SU-DHL-6 (cell line): ENCODE data around the gene WDR35.

ENCODE experiments used
- H2AFZ ChIP-seq: fragments of 200-600 bp; sonication (generic); 2 replicates; pipeline ENCODE4 v1.6.1; 2014; ENCODE audit warnings: low read depth, mild to moderate bottlenecking, moderate library complexity, mixed read lengths, antibody characterized with exemption, low read length; ENCODE audit not compliant: severe bottlenecking
- H3F3A ChIP-seq: fragments of 200-600 bp; shearing (Covaris generic); 2 replicates; pipeline ENCODE4 v1.6.0; 2016; ENCODE audit warnings: antibody characterized with exemption, mild to moderate bottlenecking; ENCODE audit not compliant: insufficient read depth
- H3K27ac ChIP-seq: fragments of 200-600 bp; sonication (generic); 2 replicates; pipeline ENCODE4 v1.5.1; 2016; ENCODE audit warnings: low read depth, mild to moderate bottlenecking, low read length, moderate library complexity, mixed read lengths
- H3K27me3 ChIP-seq: fragments of 200-600 bp; sonication (generic), shearing (Covaris generic); 2 replicates; pipeline ENCODE4 v1.6.0; 2014; ENCODE audit warnings: mild to moderate bottlenecking, low read length
- H3K36me3 ChIP-seq: fragments of 200-600 bp; sonication (generic); 2 replicates; pipeline ENCODE4 v1.6.1; 2014; ENCODE audit warnings: mild to moderate bottlenecking, low read length, mixed read lengths
- H3K4me2 ChIP-seq: fragments of 300-600, 200-600 bp; shearing (Covaris generic), sonication (generic); 2 replicates; pipeline ENCODE4 v1.6.0; 2014; ENCODE audit warnings: low read length, low read depth, mild to moderate bottlenecking; ENCODE audit not compliant: poor library complexity, severe bottlenecking
- H3K4me3 ChIP-seq: fragments of 200-600 bp; sonication (generic); 2 replicates; pipeline ENCODE4 v1.5.1; 2014; ENCODE audit warnings: antibody characterized with exemption, low read length, mild to moderate bottlenecking, mixed read lengths; ENCODE audit not compliant: insufficient read depth, poor library complexity, severe bottlenecking
- H3K79me2 ChIP-seq: fragments of 200-600 bp; sonication (generic); 2 replicates; pipeline ENCODE4 v1.6.1; 2014; ENCODE audit warnings: mild to moderate bottlenecking, low read length, moderate library complexity; ENCODE audit not compliant: insufficient read depth
- H3K9ac ChIP-seq: fragments of 200-600 bp; sonication (generic); 2 replicates; pipeline ENCODE4 v1.7.0; 2014; ENCODE audit warnings: mild to moderate bottlenecking, low read length
- H3K9me2 ChIP-seq: fragments of 200-600 bp; sonication (generic); replicated peaks from 2 replicates; pipeline ENCODE4 v1.6.1; 2014; ENCODE audit warnings: low read length; ENCODE audit not compliant: insufficient read depth
- H3K9me3 ChIP-seq: fragments of 200-600 bp; sonication (generic); 2 replicates; pipeline ENCODE4 v1.6.1; 2014; ENCODE audit warnings: low read length, mixed read lengths; ENCODE audit not compliant: insufficient read depth
- H4K20me1 ChIP-seq: fragments of 200-600 bp; sonication (generic); 2 replicates; pipeline ENCODE4 v1.6.1; 2014; ENCODE audit warnings: low read depth, mild to moderate bottlenecking, antibody characterized with exemption, low read length, moderate library complexity, mixed read lengths
- CTCF ChIP-seq: fragments of 200-600 bp; sonication (generic); IDR thresholded peaks from one replicate; pipeline ENCODE4 v1.5.1; 2017; ENCODE audit warnings: antibody characterized with exemption, mild to moderate bottlenecking, low read length, moderate library complexity; ENCODE audit not compliant: insufficient read depth, poor library complexity, severe bottlenecking
- EZH2phosphoT487 ChIP-seq: fragments of 200-600 bp; sonication (generic), shearing (Covaris generic); conservative IDR thresholded peaks from 2 replicates; pipeline ENCODE4 v1.6.1; 2018; ENCODE audit warnings: mild to moderate bottlenecking, antibody characterized with exemption, low read length, moderate library complexity, mixed read lengths

WDR35 gene

DNA sequence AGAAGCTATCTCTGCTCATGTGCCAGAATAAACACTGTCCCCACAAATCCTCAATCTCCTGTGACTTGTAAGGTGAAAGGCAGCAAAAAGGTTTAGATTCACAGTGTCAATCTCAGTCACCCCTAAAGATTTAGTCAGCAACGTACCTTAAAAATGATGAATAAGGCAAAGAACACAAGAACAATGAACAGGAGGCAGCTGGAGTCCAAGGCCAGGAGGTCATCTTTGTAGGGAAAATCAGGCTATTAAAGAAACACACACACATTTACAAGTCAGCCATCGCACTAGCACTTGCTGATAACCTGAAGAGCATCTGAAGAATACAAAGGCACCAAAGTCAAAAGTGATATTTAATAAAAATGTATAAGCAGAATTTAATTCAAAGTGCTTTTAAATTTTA, 44.9 kb upstream of the WDR35 start:
- Histone ChIP-seq H3K9ac (no peak overlapping the region), H4K20me1 (no peaks in the 10 kb centered on the region), H3K9me3 (no peaks in the 10 kb centered on the region), H3K36me3 (peaks cover 28% of the 10 kb centered on the region), H3K4me3 (no peak overlapping the region), H3K27ac (no peak overlapping the region), H3K4me2 (no peak overlapping the region), H3K79me2 (no peaks in the 10 kb centered on the region), H3K27me3 (no peaks in the 10 kb centered on the region), H3F3A (no peaks in the 10 kb centered on the region), H3K9me2 (no peaks in the 10 kb centered on the region), H2AFZ (no peak overlapping the region)
- no peak for TF ChIP-seq CTCF
- no peak for TF ChIP-seq EZH2phosphoT487

GRCh38 chr2:20034218-20034617, 44.3 kb upstream of the WDR35 start:
- H3F3A ChIP-seq = no peaks in the 10 kb centered on the region
- H3K9me3 ChIP-seq = no peaks in the 10 kb centered on the region
- no peaks in the 10 kb centered on the region for H3K27me3 ChIP-seq
- H4K20me1 ChIP-seq = no peaks in the 10 kb centered on the region
- H3K27ac ChIP-seq = no peak overlapping the region
- no peaks in the 10 kb centered on the region for H3K79me2 ChIP-seq
- H2AFZ ChIP-seq = no peak overlapping the region
- peaks cover 29% of the 10 kb centered on the region for H3K36me3 ChIP-seq
- no peak overlapping the region for H3K4me2 ChIP-seq
- TF ChIP-seq EZH2phosphoT487 (no peak), CTCF (no peak)
- no peak overlapping the region for H3K4me3 ChIP-seq
- H3K9ac ChIP-seq = no peak overlapping the region
- H3K9me2 ChIP-seq = no peaks in the 10 kb centered on the region

DNA sequence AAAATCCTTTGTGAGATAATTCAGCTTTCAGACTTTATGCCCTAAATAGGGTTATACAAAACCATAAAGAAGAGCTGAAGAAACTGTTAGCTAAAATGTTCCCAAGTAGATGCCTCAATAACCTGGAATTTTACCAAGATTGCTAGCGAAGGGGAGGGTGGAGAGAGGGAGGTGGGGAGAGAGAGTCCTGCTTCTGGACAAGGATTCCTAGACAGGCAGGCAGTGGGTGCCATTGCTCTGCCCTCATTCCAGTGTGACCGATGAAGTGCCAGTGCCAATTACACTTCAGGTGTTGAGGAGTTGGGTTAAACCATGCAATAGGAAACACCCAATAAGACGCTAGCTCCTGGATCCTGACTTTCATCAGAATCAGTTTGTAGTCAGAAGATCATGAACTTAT, 43.4 kb upstream of the WDR35 start:
- peaks cover 29% of the 10 kb centered on the region for H3K36me3 ChIP-seq
- no peaks in the 10 kb centered on the region for H3K9me2 ChIP-seq
- no peak overlapping the region for H3K9ac ChIP-seq
- TF ChIP-seq EZH2phosphoT487 (no peak), CTCF (no peak)
- no peaks in the 10 kb centered on the region for H3K79me2 ChIP-seq
- H2AFZ ChIP-seq = no peak overlapping the region
- no peaks in the 10 kb centered on the region for H3F3A ChIP-seq
- no peaks in the 10 kb centered on the region for H3K27me3 ChIP-seq
- no peak overlapping the region for H3K4me3 ChIP-seq
- H3K9me3 ChIP-seq = no peaks in the 10 kb centered on the region
- H4K20me1 ChIP-seq = no peaks in the 10 kb centered on the region
- no peak overlapping the region for H3K4me2 ChIP-seq
- H3K27ac ChIP-seq = no peak overlapping the region

GRCh38 chr2:20030224-20030623, 40.3 kb upstream of the WDR35 start:
- Histone ChIP-seq H3K9ac (no peak overlapping the region), H3K36me3 (peaks cover 24% of the 10 kb centered on the region)

More at GRCh38 chr2:20030224-20030623, 40.3 kb upstream of the WDR35 start:
- TF ChIP-seq CTCF (no peak), EZH2phosphoT487 (no peak)
- no peaks in the 10 kb centered on the region for H4K20me1 ChIP-seq
- no peaks in the 10 kb centered on the region for H3K27me3 ChIP-seq
- no peak overlapping the region for H3K4me3 ChIP-seq
- no peaks in the 10 kb centered on the region for H3F3A ChIP-seq
- H3K4me2 ChIP-seq = no peak overlapping the region
- no peaks in the 10 kb centered on the region for H3K79me2 ChIP-seq
- H3K27ac ChIP-seq = no peak overlapping the region
- H3K9me3 ChIP-seq = no peaks in the 10 kb centered on the region
- H2AFZ ChIP-seq = no peak overlapping the region
- H3K9me2 ChIP-seq = no peaks in the 10 kb centered on the region
